Activated B cell treated with CpG ODN at 0.5 μM for 24 hours (primary cell): ENCODE results near the gene IL22RA1. TPM values are rescaled to one million over a fixed set of nuclear protein-coding genes. Genes with fewer than 3 reads are reported as not detected.

Experiments used
- ATAC-seq: fragments of 200-7000 bp; cut with Tn5 transposase; one replicate; pipeline ENCODE4 v1.10.0; 2021; ENCODE audit warnings: low read depth, mild to moderate bottlenecking, moderate library complexity
- CTCF ChIA-PET: fragments of 350-600 bp; sonication (Branson Sonifier 250); formaldehyde crosslinking; loops from one replicate; lab custom pipeline; 2021; ENCODE audit warnings: antibody characterized with exemption; lab: Charles Lee
- POLR2A ChIA-PET: fragments of 350-600 bp; sonication (Branson Sonifier 250); formaldehyde crosslinking; loops from one replicate; lab custom pipeline; 2021; ENCODE audit warnings: antibody characterized with exemption; lab: Charles Lee
- DNase-seq: peaks from one replicate; pipeline ENCODE4 v3.0.0; 2022
- H3K27ac Mint-ChIP-seq: one replicate; pipeline ENCODE4 v1.8.0; 2020; ENCODE audit warnings: mixed read lengths
- H3K27me3 Mint-ChIP-seq: one replicate; pipeline ENCODE4 v1.8.0; 2021; ENCODE audit warnings: mixed read lengths
- H3K36me3 Mint-ChIP-seq: one replicate; pipeline ENCODE4 v1.8.0; 2021; ENCODE audit warnings: low read depth, mixed read lengths
- H3K4me1 Mint-ChIP-seq: one replicate; pipeline ENCODE4 v1.8.0; 2021; ENCODE audit warnings: mixed read lengths
- H3K4me3 Mint-ChIP-seq: one replicate; pipeline ENCODE4 v1.8.0; 2020; ENCODE audit warnings: mild to moderate bottlenecking, mixed read lengths
- H3K9me3 Mint-ChIP-seq: one replicate; pipeline ENCODE4 v1.8.0; 2020; ENCODE audit warnings: mixed read lengths
- CTCF ChIP-seq: fragments of 200-600 bp; IDR thresholded peaks from one replicate; pipeline ENCODE4 v1.8.0; 2022; ENCODE audit warnings: antibody characterized with exemption, mild to moderate bottlenecking
- intact Hi-C: fragments of 100-400 bp; cut with micrococcal nuclease; formaldehyde crosslinking; loops from one replicate; pipeline ENCODE4 v1.15.1; 2024
- total RNA-seq: library from RNA; stranded (reverse); gene quantifications from 2 replicates; pipeline ENCODE4 v1.2.3, GENCODE V29; 2022

IL22RA1 gene
- total RNA-seq, 1 donor from 2014 or later, result 0.09 TPM

GRCh38 chr1:24105368-24106160 lies 37.4 kb downstream of the IL22RA1 start:
- ChIA-PET CTCF (no interaction called here), POLR2A (no interaction called here)
- H3K27me3 Mint-ChIP-seq, result peaks cover 3% of the 10 kb centered on the region
- no peaks in the 10 kb centered on the region for H3K9me3 Mint-ChIP-seq
- ATAC-seq, result no peak
- TF ChIP-seq CTCF, result no peak
- H3K4me3 Mint-ChIP-seq, result no peak overlapping the region
- no peaks in the 10 kb centered on the region for H3K4me1 Mint-ChIP-seq
- no peaks in the 10 kb centered on the region for H3K36me3 Mint-ChIP-seq
- DNase-seq, result no peak
- intact Hi-C loops, result no loop called here
- no peak overlapping the region for H3K27ac Mint-ChIP-seq

GRCh38 chr1:24104854-24105253 lies 38.1 kb downstream of the IL22RA1 start:
- H3K9me3 Mint-ChIP-seq, result no peaks in the 10 kb centered on the region

GRCh38 chr1:24103879-24104278 lies 39.1 kb downstream of the IL22RA1 start:
- Mint-ChIP-seq H3K27me3 (peaks cover 3% of the 10 kb centered on the region), H3K4me1 (no peaks in the 10 kb centered on the region), H3K4me3 (no peak overlapping the region), H3K27ac (no peak overlapping the region), H3K36me3 (no peaks in the 10 kb centered on the region), H3K9me3 (no peaks in the 10 kb centered on the region)
- ChIA-PET POLR2A (no interaction called here), CTCF (no interaction called here)
- no peak for TF ChIP-seq CTCF
- intact Hi-C loops, result no loop called here
- ATAC-seq, result no peak
- DNase-seq, result no peak

More at GRCh38 chr1:24104854-24105253, 38.1 kb downstream of the IL22RA1 start:
- Mint-ChIP-seq H3K4me3 (no peak overlapping the region), H3K36me3 (no peaks in the 10 kb centered on the region), H3K27me3 (peaks cover 3% of the 10 kb centered on the region), H3K4me1 (no peaks in the 10 kb centered on the region), H3K27ac (no peak overlapping the region)
- TF ChIP-seq CTCF, result no peak
- CTCF ChIA-PET, result no interaction called here
- intact Hi-C loops, result no loop called here
- ATAC-seq (no peak), DNase-seq (no peak)
- POLR2A ChIA-PET, result no interaction called here

GRCh38 chr1:24103408-24103807 lies 39.5 kb downstream of the IL22RA1 start:
- CTCF ChIA-PET, result no interaction called here
- POLR2A ChIA-PET, result no interaction called here
- no peak overlapping the region for H3K4me3 Mint-ChIP-seq
- H3K9me3 Mint-ChIP-seq, result no peaks in the 10 kb centered on the region
- no peak overlapping the region for H3K27ac Mint-ChIP-seq
- no peak for ATAC-seq
- no peaks in the 10 kb centered on the region for H3K4me1 Mint-ChIP-seq
- no peak for TF ChIP-seq CTCF
- intact Hi-C loops, result no loop called here
- H3K36me3 Mint-ChIP-seq, result no peaks in the 10 kb centered on the region
- peaks cover 3% of the 10 kb centered on the region for H3K27me3 Mint-ChIP-seq
- no peak for DNase-seq

GRCh38 chr1:24102961-24103360 lies 40.0 kb downstream of the IL22RA1 start:
- CTCF ChIA-PET, result no interaction called here
- DNase-seq (no peak), ATAC-seq (no peak)
- peaks cover 3% of the 10 kb centered on the region for H3K27me3 Mint-ChIP-seq
- no peaks in the 10 kb centered on the region for H3K9me3 Mint-ChIP-seq
- H3K4me3 Mint-ChIP-seq, result no peak overlapping the region
- intact Hi-C loops, result no loop called here
- no peaks in the 10 kb centered on the region for H3K36me3 Mint-ChIP-seq
- POLR2A ChIA-PET, result no interaction called here
- no peaks in the 10 kb centered on the region for H3K4me1 Mint-ChIP-seq
- H3K27ac Mint-ChIP-seq, result no peak overlapping the region
- no peak for TF ChIP-seq CTCF
